GM23338 (cell line): ENCODE data around the gene ARL2BP. TPM values are rescaled to one million over a fixed set of nuclear protein-coding genes. Genes with fewer than 3 reads are reported as not detected.

Experiments used
- ATAC-seq: fragments of 200-7000 bp; cut with Tn5 transposase; 3 replicates; pipeline ENCODE4 v1.9.1; 2020
- DNase-seq: peaks from one replicate; pipeline ENCODE4 v3.0.0-alpha.2; 2015; ENCODE audit warnings: low spot score
- H2AFZ ChIP-seq: fragments of 200-600 bp; sonication (generic); 2 replicates; pipeline ENCODE4 v1.8.0; 2016; ENCODE audit warnings: antibody characterized with exemption, mild to moderate bottlenecking, moderate library complexity
- H3F3A ChIP-seq: fragments of 200-600 bp; sonication (generic); replicated peaks from 2 replicates; pipeline ENCODE4 v1.8.0; 2017; ENCODE audit warnings: antibody characterized with exemption, mixed run types, low read depth
- H3K27ac ChIP-seq: fragments of 200-600 bp; sonication (generic); 2 replicates; pipeline ENCODE4 v1.6.1; 2016; ENCODE audit warnings: low read depth
- H3K27me3 ChIP-seq: fragments of 200-600 bp; sonication (generic); 2 replicates; pipeline ENCODE4 v1.8.0; 2016; ENCODE audit warnings: mild to moderate bottlenecking, mixed run types, moderate library complexity; ENCODE audit not compliant: insufficient read depth
- H3K36me3 ChIP-seq: fragments of 200-600 bp; sonication (generic); 2 replicates; pipeline ENCODE4 v1.8.0; 2016; ENCODE audit warnings: mild to moderate bottlenecking; ENCODE audit not compliant: insufficient read depth
- H3K4me1 ChIP-seq: fragments of 200-600 bp; sonication (generic); 2 replicates; pipeline ENCODE4 v1.8.0; 2016; ENCODE audit warnings: mild to moderate bottlenecking, moderate library complexity; ENCODE audit not compliant: insufficient read depth
- H3K4me2 ChIP-seq: fragments of 200-600 bp; sonication (generic); 2 replicates; pipeline ENCODE4 v1.7.1; 2017; ENCODE audit warnings: mixed run types
- H3K4me3 ChIP-seq: fragments of 200-600 bp; sonication (generic); 2 replicates; pipeline ENCODE4 v1.6.1; 2016; ENCODE audit warnings: mixed run types
- H3K79me2 ChIP-seq: fragments of 200-600 bp; sonication (generic); replicated peaks from 2 replicates; pipeline ENCODE4 v1.8.0; 2017; ENCODE audit warnings: mild to moderate bottlenecking; ENCODE audit not compliant: insufficient read depth
- H3K9me2 ChIP-seq: fragments of 200-600 bp; sonication (generic); 2 replicates; pipeline ENCODE4 v1.8.0; 2017; ENCODE audit not compliant: insufficient read depth
- H4K20me1 ChIP-seq: fragments of 200-600 bp; sonication (generic); replicated peaks from 2 replicates; pipeline ENCODE4 v1.8.0; 2017; ENCODE audit warnings: mild to moderate bottlenecking; ENCODE audit not compliant: insufficient read depth
- H3K27ac Mint-ChIP-seq: 2 replicates; pipeline ENCODE4 v1.8.0; 2020; ENCODE audit warnings: inconsistent platforms, mild to moderate bottlenecking, moderate library complexity, mixed read lengths
- H3K27me3 Mint-ChIP-seq: 3 replicates; pipeline ENCODE4 v1.8.0; 2022; ENCODE audit warnings: low read depth, mild to moderate bottlenecking, moderate library complexity, mixed read lengths, inconsistent platforms; ENCODE audit not compliant: insufficient read depth, poor library complexity
- H3K36me3 Mint-ChIP-seq: 3 replicates; pipeline ENCODE4 v1.8.0; 2021; ENCODE audit warnings: low read depth, mild to moderate bottlenecking, inconsistent platforms, moderate library complexity, mixed read lengths
- H3K4me1 Mint-ChIP-seq: 3 replicates; pipeline ENCODE4 v1.8.0; 2020; ENCODE audit warnings: mild to moderate bottlenecking, inconsistent platforms, mixed read lengths
- H3K4me3 Mint-ChIP-seq: 3 replicates; pipeline ENCODE4 v1.8.0; 2021; ENCODE audit warnings: moderate library complexity, mild to moderate bottlenecking, inconsistent platforms, mixed read lengths
- H3K9me3 Mint-ChIP-seq: 3 replicates; pipeline ENCODE4 v1.8.0; 2020; ENCODE audit warnings: moderate library complexity, mild to moderate bottlenecking, inconsistent platforms, mixed read lengths
- CREB1 ChIP-seq: fragments of 250-450 bp; sonication (Bioruptor Pico); IDR thresholded peaks from 2 replicates; pipeline ENCODE4 v1.5.0; 2020; ENCODE audit warnings: low read depth, mild to moderate bottlenecking, moderate library complexity
- EZH2 ChIP-seq: fragments of 200-600 bp; sonication (generic); IDR thresholded peaks from one replicate; pipeline ENCODE4 v1.8.0; 2017; ENCODE audit warnings: antibody characterized with exemption, mild to moderate bottlenecking, low read depth; ENCODE audit not compliant: unreplicated experiment
- EZH2phosphoT487 ChIP-seq: fragments of 200-600 bp; sonication (generic); IDR thresholded peaks from one replicate; pipeline ENCODE4 v1.8.1; 2018; ENCODE audit warnings: antibody characterized with exemption; ENCODE audit not compliant: unreplicated experiment
- JUNB ChIP-seq: IDR thresholded peaks from one replicate; pipeline ENCODE4 v1.6.1; 2016; ENCODE audit warnings: antibody characterized with exemption; ENCODE audit not compliant: unreplicated experiment
- NANOG ChIP-seq: IDR thresholded peaks from 2 replicates; pipeline ENCODE4 v1.6.1; 2016; ENCODE audit warnings: antibody characterized with exemption, borderline replicate concordance
- POLR2AphosphoS5 ChIP-seq: IDR thresholded peaks from 2 replicates; pipeline ENCODE4 v1.6.1; 2016; ENCODE audit warnings: antibody characterized with exemption, low read depth
- STAT1 ChIP-seq: IDR thresholded peaks from one replicate; pipeline ENCODE4 v1.6.1; 2016; ENCODE audit warnings: antibody characterized with exemption; ENCODE audit not compliant: unreplicated experiment
- ZNF114 ChIP-seq: fragments of 250-450 bp; sonication (Bioruptor Pico); IDR thresholded peaks from 2 replicates; pipeline ENCODE4 v1.5.0; 2020; ENCODE audit warnings: mild to moderate bottlenecking, moderate library complexity
- ZNF331 ChIP-seq: fragments of 250-450 bp; sonication (Bioruptor Pico); IDR thresholded peaks from 2 replicates; pipeline ENCODE4 v1.5.0; 2020; ENCODE audit warnings: low read depth, mild to moderate bottlenecking, moderate library complexity
- polyA plus RNA-seq: library from polyadenylated mRNA; unstranded; fragments of >200 nt; fragmentation: Nextera tagmentation; extraction: Ambion mirVana; gene quantifications from 2 replicates; pipeline ENCODE4 v1.2.1, GENCODE V29; 2016
- total RNA-seq: library from RNA; depleted of rRNA; stranded (reverse); fragments of >200 nt; shearing (Covaris generic); gene quantifications from 2 replicates; pipeline ENCODE4 v1.2.3, GENCODE V29; 2014
- TF ChIP-seq, protein P1 (sequence below): fragments of 250-450 bp; sonication (Bioruptor Pico); IDR thresholded peaks from 2 replicates; pipeline ENCODE4 v1.5.0; 2020; ENCODE audit warnings: mild to moderate bottlenecking, moderate library complexity
- TF ChIP-seq, protein P2 (sequence below): IDR thresholded peaks from one replicate; pipeline ENCODE4 v1.6.1; 2018; ENCODE audit warnings: antibody characterized with exemption; ENCODE audit not compliant: unreplicated experiment
- TF ChIP-seq, protein P3 (sequence below): IDR thresholded peaks from 2 replicates; pipeline ENCODE4 v1.6.1; 2016; ENCODE audit warnings: antibody characterized with exemption
- TF ChIP-seq, protein P4 (sequence below), 2 experiments: fragments of 200-600 bp in 1 of 2; sonication (generic) in 1 of 2; conservative IDR thresholded peaks; 2 replicates each; pipeline versions ENCODE4 v1.5.1 to v1.6.1; 2016 to 2017; ENCODE audit warnings: antibody characterized with exemption in 2 of 2, low read depth in 2 of 2, mild to moderate bottlenecking in 2 of 2, moderate library complexity in 1 of 2

ARL2BP gene
- total and polyA plus RNA-seq, 2 experiments from 2014 or later, result 10.3 to 13.4 TPM

DNA sequence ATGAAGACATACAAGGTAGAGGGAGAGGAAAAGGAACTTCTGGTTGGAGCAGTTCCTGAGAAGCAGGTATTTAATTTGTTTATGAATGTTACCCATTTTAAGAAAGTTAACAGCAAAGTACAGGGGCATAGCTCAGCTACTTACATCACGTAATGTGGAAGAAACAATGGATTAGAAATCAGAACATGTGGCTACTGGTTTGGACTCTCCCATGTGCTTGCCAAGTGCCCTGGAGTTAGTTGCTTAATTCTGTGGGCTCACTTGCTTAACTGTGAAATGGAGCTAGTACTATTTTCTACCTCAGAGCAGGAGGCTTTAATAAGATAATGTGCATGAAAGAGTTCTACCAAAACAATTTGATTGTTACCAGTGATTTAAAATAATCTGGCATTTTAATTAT lies 31.6 kb upstream of the ARL2BP start:
- Histone ChIP-seq H3K9me2 (no peaks in the 10 kb centered on the region), H3K27ac (no peak overlapping the region), H3K27me3 (no peaks in the 10 kb centered on the region), H4K20me1 (no peaks in the 10 kb centered on the region; the same call in 1 of the 2 replicates), H3K36me3 (peaks cover 23% of the 10 kb centered on the region), H3K4me3 (no peak overlapping the region), H3F3A (no peaks in the 10 kb centered on the region), H3K4me1 (no peaks in the 10 kb centered on the region), H3K4me2 (no peak overlapping the region), H2AFZ (no peak overlapping the region), H3K79me2 (no peaks in the 10 kb centered on the region)
- TF ChIP-seq, protein P1, sequence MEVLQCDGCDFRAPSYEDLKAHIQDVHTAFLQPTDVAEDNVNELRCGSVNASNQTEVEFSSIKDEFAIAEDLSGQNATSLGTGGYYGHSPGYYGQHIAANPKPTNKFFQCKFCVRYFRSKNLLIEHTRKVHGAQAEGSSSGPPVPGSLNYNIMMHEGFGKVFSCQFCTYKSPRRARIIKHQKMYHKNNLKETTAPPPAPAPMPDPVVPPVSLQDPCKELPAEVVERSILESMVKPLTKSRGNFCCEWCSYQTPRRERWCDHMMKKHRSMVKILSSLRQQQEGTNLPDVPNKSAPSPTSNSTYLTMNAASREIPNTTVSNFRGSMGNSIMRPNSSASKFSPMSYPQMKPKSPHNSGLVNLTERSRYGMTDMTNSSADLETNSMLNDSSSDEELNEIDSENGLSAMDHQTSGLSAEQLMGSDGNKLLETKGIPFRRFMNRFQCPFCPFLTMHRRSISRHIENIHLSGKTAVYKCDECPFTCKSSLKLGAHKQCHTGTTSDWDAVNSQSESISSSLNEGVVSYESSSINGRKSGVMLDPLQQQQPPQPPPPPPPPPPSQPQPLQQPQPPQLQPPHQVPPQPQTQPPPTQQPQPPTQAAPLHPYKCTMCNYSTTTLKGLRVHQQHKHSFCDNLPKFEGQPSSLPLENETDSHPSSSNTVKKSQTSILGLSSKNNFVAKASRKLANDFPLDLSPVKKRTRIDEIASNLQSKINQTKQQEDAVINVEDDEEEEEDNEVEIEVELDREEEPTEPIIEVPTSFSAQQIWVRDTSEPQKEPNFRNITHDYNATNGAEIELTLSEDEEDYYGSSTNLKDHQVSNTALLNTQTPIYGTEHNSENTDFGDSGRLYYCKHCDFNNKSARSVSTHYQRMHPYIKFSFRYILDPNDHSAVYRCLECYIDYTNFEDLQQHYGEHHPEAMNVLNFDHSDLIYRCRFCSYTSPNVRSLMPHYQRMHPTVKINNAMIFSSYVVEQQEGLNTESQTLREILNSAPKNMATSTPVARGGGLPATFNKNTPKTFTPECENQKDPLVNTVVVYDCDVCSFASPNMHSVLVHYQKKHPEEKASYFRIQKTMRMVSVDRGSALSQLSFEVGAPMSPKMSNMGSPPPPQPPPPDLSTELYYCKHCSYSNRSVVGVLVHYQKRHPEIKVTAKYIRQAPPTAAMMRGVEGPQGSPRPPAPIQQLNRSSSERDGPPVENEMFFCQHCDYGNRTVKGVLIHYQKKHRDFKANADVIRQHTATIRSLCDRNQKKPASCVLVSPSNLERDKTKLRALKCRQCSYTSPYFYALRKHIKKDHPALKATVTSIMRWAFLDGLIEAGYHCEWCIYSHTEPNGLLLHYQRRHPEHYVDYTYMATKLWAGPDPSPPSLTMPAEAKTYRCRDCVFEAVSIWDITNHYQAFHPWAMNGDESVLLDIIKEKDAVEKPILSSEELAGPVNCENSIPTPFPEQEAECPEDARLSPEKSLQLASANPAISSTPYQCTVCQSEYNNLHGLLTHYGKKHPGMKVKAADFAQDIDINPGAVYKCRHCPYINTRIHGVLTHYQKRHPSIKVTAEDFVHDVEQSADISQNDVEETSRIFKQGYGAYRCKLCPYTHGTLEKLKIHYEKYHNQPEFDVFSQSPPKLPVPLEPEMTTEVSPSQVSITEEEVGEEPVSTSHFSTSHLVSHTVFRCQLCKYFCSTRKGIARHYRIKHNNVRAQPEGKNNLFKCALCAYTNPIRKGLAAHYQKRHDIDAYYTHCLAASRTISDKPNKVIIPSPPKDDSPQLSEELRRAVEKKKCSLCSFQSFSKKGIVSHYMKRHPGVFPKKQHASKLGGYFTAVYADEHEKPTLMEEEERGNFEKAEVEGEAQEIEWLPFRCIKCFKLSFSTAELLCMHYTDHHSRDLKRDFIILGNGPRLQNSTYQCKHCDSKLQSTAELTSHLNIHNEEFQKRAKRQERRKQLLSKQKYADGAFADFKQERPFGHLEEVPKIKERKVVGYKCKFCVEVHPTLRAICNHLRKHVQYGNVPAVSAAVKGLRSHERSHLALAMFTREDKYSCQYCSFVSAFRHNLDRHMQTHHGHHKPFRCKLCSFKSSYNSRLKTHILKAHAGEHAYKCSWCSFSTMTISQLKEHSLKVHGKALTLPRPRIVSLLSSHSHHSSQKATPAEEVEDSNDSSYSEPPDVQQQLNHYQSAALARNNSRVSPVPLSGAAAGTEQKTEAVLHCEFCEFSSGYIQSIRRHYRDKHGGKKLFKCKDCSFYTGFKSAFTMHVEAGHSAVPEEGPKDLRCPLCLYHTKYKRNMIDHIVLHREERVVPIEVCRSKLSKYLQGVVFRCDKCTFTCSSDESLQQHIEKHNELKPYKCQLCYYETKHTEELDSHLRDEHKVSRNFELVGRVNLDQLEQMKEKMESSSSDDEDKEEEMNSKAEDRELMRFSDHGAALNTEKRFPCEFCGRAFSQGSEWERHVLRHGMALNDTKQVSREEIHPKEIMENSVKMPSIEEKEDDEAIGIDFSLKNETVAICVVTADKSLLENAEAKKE (CRISPR knock-in tag), result no peak
- no peak for TF ChIP-seq JUNB
- no peak for TF ChIP-seq NANOG
- TF ChIP-seq, protein P2, sequence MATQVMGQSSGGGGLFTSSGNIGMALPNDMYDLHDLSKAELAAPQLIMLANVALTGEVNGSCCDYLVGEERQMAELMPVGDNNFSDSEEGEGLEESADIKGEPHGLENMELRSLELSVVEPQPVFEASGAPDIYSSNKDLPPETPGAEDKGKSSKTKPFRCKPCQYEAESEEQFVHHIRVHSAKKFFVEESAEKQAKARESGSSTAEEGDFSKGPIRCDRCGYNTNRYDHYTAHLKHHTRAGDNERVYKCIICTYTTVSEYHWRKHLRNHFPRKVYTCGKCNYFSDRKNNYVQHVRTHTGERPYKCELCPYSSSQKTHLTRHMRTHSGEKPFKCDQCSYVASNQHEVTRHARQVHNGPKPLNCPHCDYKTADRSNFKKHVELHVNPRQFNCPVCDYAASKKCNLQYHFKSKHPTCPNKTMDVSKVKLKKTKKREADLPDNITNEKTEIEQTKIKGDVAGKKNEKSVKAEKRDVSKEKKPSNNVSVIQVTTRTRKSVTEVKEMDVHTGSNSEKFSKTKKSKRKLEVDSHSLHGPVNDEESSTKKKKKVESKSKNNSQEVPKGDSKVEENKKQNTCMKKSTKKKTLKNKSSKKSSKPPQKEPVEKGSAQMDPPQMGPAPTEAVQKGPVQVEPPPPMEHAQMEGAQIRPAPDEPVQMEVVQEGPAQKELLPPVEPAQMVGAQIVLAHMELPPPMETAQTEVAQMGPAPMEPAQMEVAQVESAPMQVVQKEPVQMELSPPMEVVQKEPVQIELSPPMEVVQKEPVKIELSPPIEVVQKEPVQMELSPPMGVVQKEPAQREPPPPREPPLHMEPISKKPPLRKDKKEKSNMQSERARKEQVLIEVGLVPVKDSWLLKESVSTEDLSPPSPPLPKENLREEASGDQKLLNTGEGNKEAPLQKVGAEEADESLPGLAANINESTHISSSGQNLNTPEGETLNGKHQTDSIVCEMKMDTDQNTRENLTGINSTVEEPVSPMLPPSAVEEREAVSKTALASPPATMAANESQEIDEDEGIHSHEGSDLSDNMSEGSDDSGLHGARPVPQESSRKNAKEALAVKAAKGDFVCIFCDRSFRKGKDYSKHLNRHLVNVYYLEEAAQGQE, result no peak
- TF ChIP-seq STAT1, result no peak
- TF ChIP-seq ZNF114 (CRISPR knock-in tag), result no peak
- no peak for TF ChIP-seq EZH2phosphoT487
- no peak for TF ChIP-seq CREB1 (CRISPR knock-in tag)
- TF ChIP-seq POLR2AphosphoS5, result no peak
- TF ChIP-seq, protein P3, sequence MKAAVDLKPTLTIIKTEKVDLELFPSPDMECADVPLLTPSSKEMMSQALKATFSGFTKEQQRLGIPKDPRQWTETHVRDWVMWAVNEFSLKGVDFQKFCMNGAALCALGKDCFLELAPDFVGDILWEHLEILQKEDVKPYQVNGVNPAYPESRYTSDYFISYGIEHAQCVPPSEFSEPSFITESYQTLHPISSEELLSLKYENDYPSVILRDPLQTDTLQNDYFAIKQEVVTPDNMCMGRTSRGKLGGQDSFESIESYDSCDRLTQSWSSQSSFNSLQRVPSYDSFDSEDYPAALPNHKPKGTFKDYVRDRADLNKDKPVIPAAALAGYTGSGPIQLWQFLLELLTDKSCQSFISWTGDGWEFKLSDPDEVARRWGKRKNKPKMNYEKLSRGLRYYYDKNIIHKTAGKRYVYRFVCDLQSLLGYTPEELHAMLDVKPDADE, result no peak
- TF ChIP-seq ZNF331, result no peak
- TF ChIP-seq EZH2, result no peak
- TF ChIP-seq, protein P4, sequence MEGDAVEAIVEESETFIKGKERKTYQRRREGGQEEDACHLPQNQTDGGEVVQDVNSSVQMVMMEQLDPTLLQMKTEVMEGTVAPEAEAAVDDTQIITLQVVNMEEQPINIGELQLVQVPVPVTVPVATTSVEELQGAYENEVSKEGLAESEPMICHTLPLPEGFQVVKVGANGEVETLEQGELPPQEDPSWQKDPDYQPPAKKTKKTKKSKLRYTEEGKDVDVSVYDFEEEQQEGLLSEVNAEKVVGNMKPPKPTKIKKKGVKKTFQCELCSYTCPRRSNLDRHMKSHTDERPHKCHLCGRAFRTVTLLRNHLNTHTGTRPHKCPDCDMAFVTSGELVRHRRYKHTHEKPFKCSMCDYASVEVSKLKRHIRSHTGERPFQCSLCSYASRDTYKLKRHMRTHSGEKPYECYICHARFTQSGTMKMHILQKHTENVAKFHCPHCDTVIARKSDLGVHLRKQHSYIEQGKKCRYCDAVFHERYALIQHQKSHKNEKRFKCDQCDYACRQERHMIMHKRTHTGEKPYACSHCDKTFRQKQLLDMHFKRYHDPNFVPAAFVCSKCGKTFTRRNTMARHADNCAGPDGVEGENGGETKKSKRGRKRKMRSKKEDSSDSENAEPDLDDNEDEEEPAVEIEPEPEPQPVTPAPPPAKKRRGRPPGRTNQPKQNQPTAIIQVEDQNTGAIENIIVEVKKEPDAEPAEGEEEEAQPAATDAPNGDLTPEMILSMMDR (conservative IDR thresholded peaks at IDR 0.05; ENCODE audit: low read depth in 2 of 2), result no peak
- Mint-ChIP-seq H3K27ac (no peak overlapping the region), H3K27me3 (no peaks in the 10 kb centered on the region), H3K4me3 (no peak overlapping the region), H3K4me1 (no peaks in the 10 kb centered on the region), H3K36me3 (peaks cover 60% of the 10 kb centered on the region), H3K9me3 (no peaks in the 10 kb centered on the region)
- DNase-seq (no peak), ATAC-seq (no peak)
